Measurements from ENCODE around the gene PM20D2.

The PM20D2 gene

GRCh38 chr6:89111933-89112332, 33.9 kb upstream of the PM20D2 start:
- no peak overlapping the region for H3K4me3 ChIP-seq (ENCODE audit: low read length)
- H3K79me2 ChIP-seq (ENCODE audit: low read length) = no peaks in the 10 kb centered on the region
- no peaks in the 10 kb centered on the region; the same call in 1 of the 2 replicates for H3K27me3 ChIP-seq (ENCODE audit: low read depth, low read length)
- H4K20me1 ChIP-seq (ENCODE audit: insufficient read depth, low read length) = no peaks in the 10 kb centered on the region
- H3K4me1 ChIP-seq (ENCODE audit: low read length) = no peaks in the 10 kb centered on the region
- H3K9ac ChIP-seq (ENCODE audit: low read length) = no peak overlapping the region
- no peak overlapping the region for H2AFZ ChIP-seq (ENCODE audit: low read depth, low read length)
- H3K36me3 ChIP-seq (replicated peaks; ENCODE audit: low read depth, low read length) = no peaks in the 10 kb centered on the region
- H3K4me2 ChIP-seq (ENCODE audit: low read length) = no peak overlapping the region
- no peak overlapping the region for H3K27ac ChIP-seq (ENCODE audit: low read length)
- H3K9me3 ChIP-seq (ENCODE audit: insufficient read depth, low read length) = no peaks in the 10 kb centered on the region
- TF ChIP-seq, protein P1, sequence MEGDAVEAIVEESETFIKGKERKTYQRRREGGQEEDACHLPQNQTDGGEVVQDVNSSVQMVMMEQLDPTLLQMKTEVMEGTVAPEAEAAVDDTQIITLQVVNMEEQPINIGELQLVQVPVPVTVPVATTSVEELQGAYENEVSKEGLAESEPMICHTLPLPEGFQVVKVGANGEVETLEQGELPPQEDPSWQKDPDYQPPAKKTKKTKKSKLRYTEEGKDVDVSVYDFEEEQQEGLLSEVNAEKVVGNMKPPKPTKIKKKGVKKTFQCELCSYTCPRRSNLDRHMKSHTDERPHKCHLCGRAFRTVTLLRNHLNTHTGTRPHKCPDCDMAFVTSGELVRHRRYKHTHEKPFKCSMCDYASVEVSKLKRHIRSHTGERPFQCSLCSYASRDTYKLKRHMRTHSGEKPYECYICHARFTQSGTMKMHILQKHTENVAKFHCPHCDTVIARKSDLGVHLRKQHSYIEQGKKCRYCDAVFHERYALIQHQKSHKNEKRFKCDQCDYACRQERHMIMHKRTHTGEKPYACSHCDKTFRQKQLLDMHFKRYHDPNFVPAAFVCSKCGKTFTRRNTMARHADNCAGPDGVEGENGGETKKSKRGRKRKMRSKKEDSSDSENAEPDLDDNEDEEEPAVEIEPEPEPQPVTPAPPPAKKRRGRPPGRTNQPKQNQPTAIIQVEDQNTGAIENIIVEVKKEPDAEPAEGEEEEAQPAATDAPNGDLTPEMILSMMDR (IDR thresholded peaks at IDR 0.05; ENCODE audit: low read depth, low read length) = no peak
- TF ChIP-seq EZH2phosphoT487 (IDR thresholded peaks at IDR 0.05; ENCODE audit: low read depth) = no peak

DNA sequence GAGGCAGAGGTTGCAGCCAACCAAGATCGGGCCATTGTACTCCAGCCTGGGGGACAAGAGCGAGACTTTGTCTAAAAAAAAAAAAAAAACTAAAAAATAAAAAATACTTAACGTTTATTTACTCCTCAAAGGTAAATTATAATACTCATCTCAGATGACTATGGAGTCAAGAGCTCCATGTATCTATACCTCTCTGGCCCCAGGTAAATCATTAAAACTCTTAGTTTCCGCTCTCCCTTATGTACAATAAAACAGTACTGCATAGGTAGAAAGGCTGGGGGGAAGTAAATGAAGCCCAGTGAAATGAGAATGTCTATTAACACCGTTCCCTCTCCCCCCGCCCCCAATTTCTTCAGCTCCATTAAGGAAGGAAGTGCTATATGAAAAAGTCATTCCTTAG, 29.2 kb upstream of the PM20D2 start:
- Histone ChIP-seq H4K20me1 (ENCODE audit: insufficient read depth, low read length) (no peaks in the 10 kb centered on the region), H3K79me2 (ENCODE audit: low read length) (no peaks in the 10 kb centered on the region), H3K4me3 (ENCODE audit: low read length) (peak overlapping the region; percentile 88), H3K4me1 (ENCODE audit: low read length) (no peaks in the 10 kb centered on the region), H3K27ac (ENCODE audit: low read length) (no peak overlapping the region), H3K9ac (ENCODE audit: low read length) (0 out of 2 replicates have a peak overlapping the region, but pooled peaks have one; percentile 55), H2AFZ (ENCODE audit: low read depth, low read length) (peak overlapping the region; percentile 93), H3K9me3 (ENCODE audit: insufficient read depth, low read length) (no peaks in the 10 kb centered on the region), H3K4me2 (ENCODE audit: low read length) (peak overlapping the region; percentile 83), H3K27me3 (ENCODE audit: low read depth, low read length) (no peaks in the 10 kb centered on the region; the same call in 1 of the 2 replicates), H3K36me3 (replicated peaks; ENCODE audit: low read depth, low read length) (no peaks in the 10 kb centered on the region)
- TF ChIP-seq EZH2phosphoT487 (IDR thresholded peaks at IDR 0.05; ENCODE audit: low read depth) = no peak
- TF ChIP-seq, protein P1 (IDR thresholded peaks at IDR 0.05; ENCODE audit: low read depth, low read length) = no peak

GRCh38 chr6:89117211-89118108, 28.4 kb upstream of the PM20D2 start, which contains the start of gene SRSF12:
Gene SRSF12, minus strand, starts transcription at chr6:89118071. Its CDS starts 184 bp downstream, at chr6:89117887.
- peak within 1 kb of the TSS; percentile 83 for H3K4me2 ChIP-seq (ENCODE audit: low read length)
- peak within 1 kb of the TSS; percentile 55 for H3K9ac ChIP-seq (ENCODE audit: low read length)
- no peaks in the 10 kb centered on the region; the same call in 1 of the 2 replicates for H3K27me3 ChIP-seq (ENCODE audit: low read depth, low read length)

DNA sequence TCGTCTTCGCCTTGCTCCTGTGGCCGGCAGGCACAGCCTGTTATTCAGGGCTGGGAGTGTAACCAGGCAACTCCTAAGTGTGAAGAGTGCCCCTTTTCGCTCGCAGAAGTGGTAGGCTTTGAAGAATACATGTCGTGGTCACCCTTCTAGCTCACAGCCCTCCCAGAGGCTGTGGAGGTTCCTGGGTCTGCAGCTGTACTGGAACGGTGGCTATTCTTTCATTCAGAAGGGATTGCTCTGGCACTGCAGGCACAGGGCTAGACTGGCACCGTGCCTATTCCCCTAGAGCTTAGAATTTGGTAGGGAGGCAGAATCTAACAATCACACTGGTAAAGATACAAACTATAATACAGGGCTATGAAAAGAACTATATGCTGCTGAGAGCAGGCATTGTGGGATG, 26.9 kb upstream of the PM20D2 start:
- no peak overlapping the region for H3K4me2 ChIP-seq (ENCODE audit: low read length)
- no peak overlapping the region for H3K4me3 ChIP-seq (ENCODE audit: low read length)
- no peak overlapping the region for H3K9ac ChIP-seq (ENCODE audit: low read length)
- H2AFZ ChIP-seq (ENCODE audit: low read depth, low read length) = no peak overlapping the region
- no peaks in the 10 kb centered on the region for H3K36me3 ChIP-seq (replicated peaks; ENCODE audit: low read depth, low read length)
- no peaks in the 10 kb centered on the region for H3K4me1 ChIP-seq (ENCODE audit: low read length)
- H3K27me3 ChIP-seq (ENCODE audit: low read depth, low read length) = no peaks in the 10 kb centered on the region; the same call in 1 of the 2 replicates
- H3K9me3 ChIP-seq (ENCODE audit: insufficient read depth, low read length) = no peaks in the 10 kb centered on the region
- no peak overlapping the region for H3K27ac ChIP-seq (ENCODE audit: low read length)
- TF ChIP-seq EZH2phosphoT487 (IDR thresholded peaks at IDR 0.05; ENCODE audit: low read depth) = no peak
- TF ChIP-seq, protein P1 (IDR thresholded peaks at IDR 0.05; ENCODE audit: low read depth, low read length) = no peak
- H4K20me1 ChIP-seq (ENCODE audit: insufficient read depth, low read length) = no peaks in the 10 kb centered on the region
- H3K79me2 ChIP-seq (ENCODE audit: low read length) = no peaks in the 10 kb centered on the region

More at GRCh38 chr6:89117211-89118108, 28.4 kb upstream of the PM20D2 start, which contains the start of gene SRSF12:
- Histone ChIP-seq H3K4me1 (ENCODE audit: low read length) (no peaks in the 10 kb centered on the region), H3K79me2 (ENCODE audit: low read length) (no peaks in the 10 kb centered on the region), H4K20me1 (ENCODE audit: insufficient read depth, low read length) (no peaks in the 10 kb centered on the region), H3K36me3 (replicated peaks; ENCODE audit: low read depth, low read length) (no peaks in the 10 kb centered on the region), H3K4me3 (ENCODE audit: low read length) (peak within 1 kb of the TSS; percentile 88), H2AFZ (ENCODE audit: low read depth, low read length) (peak within 1 kb of the TSS; percentile 93), H3K9me3 (ENCODE audit: insufficient read depth, low read length) (no peaks in the 10 kb centered on the region), H3K27ac (ENCODE audit: low read length) (no peak within 1 kb of the TSS)
- TF ChIP-seq, protein P1 (IDR thresholded peaks at IDR 0.05; ENCODE audit: low read depth, low read length) = no peak
- no peak for TF ChIP-seq EZH2phosphoT487 (IDR thresholded peaks at IDR 0.05; ENCODE audit: low read depth)
